Measurements from ENCODE around the gene TMEM234. TPM values are rescaled to one million over a fixed set of nuclear protein-coding genes. Genes with fewer than 3 reads are reported as not detected.
A peak's percentile ranks its signal among the peaks of the same experiment; 100 is the strongest.

TMEM234 gene
- total RNA-seq, 4 donors from 2014 or later = 8.8 to 15.4 (median 11.3) TPM

DNA sequence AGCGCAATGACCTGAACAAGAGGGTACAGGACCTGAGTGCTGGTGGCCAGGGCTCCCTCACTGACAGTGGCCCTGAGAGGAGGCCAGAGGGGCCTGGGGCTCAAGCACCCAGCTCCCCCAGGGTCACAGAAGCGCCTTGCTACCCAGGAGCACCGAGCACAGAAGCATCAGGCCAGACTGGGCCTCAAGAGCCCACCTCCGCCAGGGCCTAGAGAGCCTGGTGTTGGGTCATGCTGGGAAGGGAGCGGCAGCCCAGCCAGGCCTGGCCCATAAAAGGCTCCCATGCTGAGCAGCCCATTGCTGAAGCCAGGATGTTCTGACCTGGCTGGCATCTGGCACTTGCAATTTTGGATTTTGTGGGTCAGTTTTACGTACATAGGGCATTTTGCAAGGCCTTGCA lies 27.2 kb downstream of the TMEM234 start:
- ATAC-seq (ENCODE audit: low FRiP score) = no peak
- no peak for DNase-seq (ENCODE audit: low spot score)
- TF ChIP-seq, protein P1, sequence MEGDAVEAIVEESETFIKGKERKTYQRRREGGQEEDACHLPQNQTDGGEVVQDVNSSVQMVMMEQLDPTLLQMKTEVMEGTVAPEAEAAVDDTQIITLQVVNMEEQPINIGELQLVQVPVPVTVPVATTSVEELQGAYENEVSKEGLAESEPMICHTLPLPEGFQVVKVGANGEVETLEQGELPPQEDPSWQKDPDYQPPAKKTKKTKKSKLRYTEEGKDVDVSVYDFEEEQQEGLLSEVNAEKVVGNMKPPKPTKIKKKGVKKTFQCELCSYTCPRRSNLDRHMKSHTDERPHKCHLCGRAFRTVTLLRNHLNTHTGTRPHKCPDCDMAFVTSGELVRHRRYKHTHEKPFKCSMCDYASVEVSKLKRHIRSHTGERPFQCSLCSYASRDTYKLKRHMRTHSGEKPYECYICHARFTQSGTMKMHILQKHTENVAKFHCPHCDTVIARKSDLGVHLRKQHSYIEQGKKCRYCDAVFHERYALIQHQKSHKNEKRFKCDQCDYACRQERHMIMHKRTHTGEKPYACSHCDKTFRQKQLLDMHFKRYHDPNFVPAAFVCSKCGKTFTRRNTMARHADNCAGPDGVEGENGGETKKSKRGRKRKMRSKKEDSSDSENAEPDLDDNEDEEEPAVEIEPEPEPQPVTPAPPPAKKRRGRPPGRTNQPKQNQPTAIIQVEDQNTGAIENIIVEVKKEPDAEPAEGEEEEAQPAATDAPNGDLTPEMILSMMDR (IDR thresholded peaks at IDR 0.05) = no peak

DNA sequence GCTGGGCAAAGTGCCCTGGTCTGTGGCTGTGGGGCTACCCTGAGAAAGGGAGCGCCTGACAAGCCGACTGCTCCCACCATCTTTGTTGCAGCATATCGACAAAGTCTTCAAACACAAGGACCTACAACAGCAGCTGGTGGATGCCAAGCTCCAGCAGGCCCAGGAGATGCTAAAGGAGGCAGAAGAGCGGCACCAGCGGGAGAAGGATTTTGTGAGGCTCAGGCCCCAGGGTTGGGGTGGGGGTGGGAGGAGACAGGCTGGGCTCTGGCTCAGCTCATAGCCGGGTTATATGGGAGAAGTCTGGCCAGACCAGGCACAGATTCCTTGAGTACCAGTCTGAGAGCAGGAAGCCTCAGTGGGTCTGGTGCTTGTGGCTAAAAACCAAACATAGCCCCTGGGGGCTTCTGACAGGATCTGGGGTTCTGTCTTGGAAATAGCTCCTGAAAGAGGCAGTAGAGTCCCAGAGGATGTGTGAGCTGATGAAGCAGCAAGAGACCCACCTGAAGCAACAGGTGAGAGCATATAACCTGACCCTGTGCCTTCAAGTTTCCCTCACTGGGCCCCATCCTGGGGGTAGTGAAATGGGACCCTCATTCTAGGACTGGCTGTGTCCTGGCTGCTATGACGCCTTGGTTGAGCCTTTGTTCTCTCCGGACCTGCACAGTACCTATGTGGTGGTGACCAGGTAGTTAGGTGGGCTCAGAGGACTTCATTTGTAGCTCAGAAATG lies 29.8 kb downstream of the TMEM234 start:
- DNase-seq (ENCODE audit: low spot score) (no peak), ATAC-seq (ENCODE audit: low FRiP score) (no peak)
- TF ChIP-seq, protein P1 (IDR thresholded peaks at IDR 0.05) = no peak

DNA sequence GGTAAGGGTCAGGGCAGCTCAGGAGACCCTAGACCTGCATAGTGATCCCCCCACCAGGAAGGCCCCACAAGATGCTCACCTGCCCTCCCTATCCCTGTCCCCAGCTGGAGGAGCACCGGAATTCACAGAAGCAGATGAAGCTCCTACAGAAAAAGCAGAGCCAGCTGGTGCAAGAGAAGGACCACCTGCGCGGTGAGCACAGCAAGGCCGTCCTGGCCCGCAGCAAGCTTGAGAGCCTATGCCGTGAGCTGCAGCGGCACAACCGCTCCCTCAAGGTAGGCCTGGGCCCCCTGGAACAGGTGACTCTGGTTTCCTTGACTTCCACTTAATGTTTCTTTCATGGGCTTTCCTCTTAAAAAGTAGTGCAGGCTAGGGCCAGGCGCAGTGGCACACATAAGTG lies 34.3 kb downstream of the TMEM234 start:
- DNase-seq (ENCODE audit: low spot score) = peak; percentile 7
- ATAC-seq (ENCODE audit: low FRiP score) = no peak
- TF ChIP-seq, protein P1 (IDR thresholded peaks at IDR 0.05) = no peak

DNA sequence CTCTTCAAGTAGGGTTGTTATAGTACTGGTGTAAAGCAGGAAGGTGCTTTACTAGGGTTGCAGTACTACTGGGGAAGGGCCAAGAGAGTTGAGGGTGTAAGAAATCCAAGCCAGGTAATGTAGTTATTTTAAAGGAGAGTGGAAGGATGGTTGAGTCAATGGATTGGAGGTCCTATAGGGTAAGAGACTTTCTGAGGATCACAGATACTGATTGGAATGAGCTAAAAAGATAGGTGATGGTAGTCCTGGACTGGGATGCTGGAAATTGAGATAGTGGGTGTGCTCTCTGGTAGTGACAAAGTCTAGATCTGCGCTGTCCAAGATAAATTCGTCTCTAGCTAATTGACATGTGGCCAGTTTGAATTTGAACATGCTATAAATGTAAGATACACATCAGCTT lies 35.7 kb downstream of the TMEM234 start:
- TF ChIP-seq, protein P1 (IDR thresholded peaks at IDR 0.05) = no peak
- DNase-seq (ENCODE audit: low spot score) = no peak
- ATAC-seq (ENCODE audit: low FRiP score) = no peak

GRCh38 chr1:32186077-32186476 lies 36.1 kb downstream of the TMEM234 start:
- ATAC-seq (ENCODE audit: low FRiP score) (no peak), DNase-seq (ENCODE audit: low spot score) (no peak)

DNA sequence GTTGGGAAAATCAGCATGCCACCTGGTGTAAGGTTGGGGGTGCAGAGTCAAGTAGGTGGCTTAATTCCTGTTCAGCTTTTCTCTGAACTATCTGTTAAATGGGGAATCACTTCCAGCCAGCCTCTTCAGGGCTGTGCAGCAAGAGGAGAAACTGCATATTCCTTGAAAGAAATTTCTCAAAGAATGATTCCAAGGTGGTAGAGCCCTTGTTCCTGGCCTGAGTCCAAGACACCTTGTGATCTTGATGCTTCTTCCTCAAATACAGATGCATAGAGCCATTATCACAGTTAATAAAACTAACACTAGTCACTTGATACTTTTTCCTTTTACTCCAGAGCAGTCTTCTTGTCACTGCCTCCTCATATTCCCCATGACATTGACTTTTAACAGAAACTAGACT lies 37.5 kb downstream of the TMEM234 start:
- TF ChIP-seq, protein P1 (IDR thresholded peaks at IDR 0.05) = no peak
- ATAC-seq (ENCODE audit: low FRiP score) (no peak), DNase-seq (ENCODE audit: low spot score) (no peak)

More at GRCh38 chr1:32186077-32186476, 36.1 kb downstream of the TMEM234 start:
- TF ChIP-seq, protein P1 (IDR thresholded peaks at IDR 0.05) = no peak

DNA sequence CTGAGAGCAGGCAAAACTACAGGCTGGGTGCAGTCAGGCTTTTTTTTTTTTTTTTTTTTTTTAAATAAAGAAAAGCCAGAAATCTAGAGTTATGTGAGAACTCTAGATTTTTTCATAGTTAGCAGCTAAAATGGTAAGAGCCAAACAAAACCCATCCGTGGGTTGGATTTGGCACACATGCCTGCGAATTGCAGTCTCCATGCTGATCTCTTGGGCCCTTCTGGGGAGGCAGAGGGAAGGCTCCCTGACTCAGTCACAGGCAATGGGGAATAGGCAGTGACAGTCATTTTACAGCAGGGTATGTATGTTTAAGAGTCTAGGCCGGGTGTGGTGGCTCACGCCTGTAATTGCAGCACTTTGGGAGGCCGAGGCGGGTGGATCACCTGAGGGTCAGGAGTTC lies 40.1 kb downstream of the TMEM234 start:
- ATAC-seq (ENCODE audit: low FRiP score) (no peak), DNase-seq (ENCODE audit: low spot score) (no peak)
- TF ChIP-seq, protein P1 (IDR thresholded peaks at IDR 0.05) = no peak

All from omental fat pad (tissue), 4 donors.